HG03520 (cell line): ENCODE data around the gene SHISA6.

Experiments used
- ATAC-seq: cut with Tn5 transposase; IDR thresholded peaks from one replicate; pipeline ENCODE4 v1.9.1; 2021; ENCODE audit warnings: mild to moderate bottlenecking, moderate library complexity; ENCODE audit not compliant: unreplicated experiment

Gene SHISA6

GRCh38 chr17:11511696-11512095 is 270.7 kb downstream of the SHISA6 start:
- no peak for ATAC-seq

GRCh38 chr17:11514565-11514964 is 273.6 kb downstream of the SHISA6 start:
- ATAC-seq: no peak

- no peak for ATAC-seq
Measured at GRCh38 chr17:11514981-11515680, 274.1 kb downstream of the SHISA6 start.

GRCh38 chr17:11515901-11516300 is 274.9 kb downstream of the SHISA6 start:
- no peak for ATAC-seq

- no peak for ATAC-seq
Measured at GRCh38 chr17:11535231-11535630, 294.2 kb downstream of the SHISA6 start.

- ATAC-seq: no peak
Measured at GRCh38 chr17:11538366-11538765, 297.4 kb downstream of the SHISA6 start.

GRCh38 chr17:11539637-11540036 is 298.6 kb downstream of the SHISA6 start:
- no peak for ATAC-seq

- no peak for ATAC-seq
Measured at GRCh38 chr17:11545002-11545401, 304.0 kb downstream of the SHISA6 start.

GRCh38 chr17:11545696-11546095 is 304.7 kb downstream of the SHISA6 start:
- ATAC-seq: no peak

GRCh38 chr17:11547853-11548252 is 306.8 kb downstream of the SHISA6 start:
- no peak for ATAC-seq

GRCh38 chr17:11548398-11548797 is 307.4 kb downstream of the SHISA6 start:
- ATAC-seq: no peak

GRCh38 chr17:11550431-11550830 is 309.4 kb downstream of the SHISA6 start:
- no peak for ATAC-seq

- no peak for ATAC-seq
Measured at GRCh38 chr17:11551442-11551841, 310.4 kb downstream of the SHISA6 start.

- ATAC-seq: no peak
Measured at GRCh38 chr17:11553135-11553534, 312.1 kb downstream of the SHISA6 start.

GRCh38 chr17:11554042-11554441 is 313.0 kb downstream of the SHISA6 start:
- ATAC-seq: no peak

GRCh38 chr17:11554542-11554941 is 313.5 kb downstream of the SHISA6 start:
- no peak for ATAC-seq

- no peak for ATAC-seq
Measured at GRCh38 chr17:11555530-11555929, 314.5 kb downstream of the SHISA6 start.

GRCh38 chr17:11557727-11558452 is 316.9 kb downstream of the SHISA6 start:
- no peak for ATAC-seq

- ATAC-seq: no peak
Measured at GRCh38 chr17:11558681-11559234, 317.7 kb downstream of the SHISA6 start.

GRCh38 chr17:11559601-11560000 is 318.6 kb downstream of the SHISA6 start:
- no peak for ATAC-seq

GRCh38 chr17:11561281-11561680 is 320.3 kb downstream of the SHISA6 start:
- ATAC-seq: no peak

- no peak for ATAC-seq
Measured at GRCh38 chr17:11561702-11562101, 320.7 kb downstream of the SHISA6 start.
